T-helper 22 cell (primary cell): ENCODE measurements around the gene CHL1.

Source experiments
- DNase-seq: peaks from one replicate; pipeline ENCODE4 v3.0.0-alpha.2; 2020; ENCODE audit warnings: low read depth

The CHL1 gene, protein sequence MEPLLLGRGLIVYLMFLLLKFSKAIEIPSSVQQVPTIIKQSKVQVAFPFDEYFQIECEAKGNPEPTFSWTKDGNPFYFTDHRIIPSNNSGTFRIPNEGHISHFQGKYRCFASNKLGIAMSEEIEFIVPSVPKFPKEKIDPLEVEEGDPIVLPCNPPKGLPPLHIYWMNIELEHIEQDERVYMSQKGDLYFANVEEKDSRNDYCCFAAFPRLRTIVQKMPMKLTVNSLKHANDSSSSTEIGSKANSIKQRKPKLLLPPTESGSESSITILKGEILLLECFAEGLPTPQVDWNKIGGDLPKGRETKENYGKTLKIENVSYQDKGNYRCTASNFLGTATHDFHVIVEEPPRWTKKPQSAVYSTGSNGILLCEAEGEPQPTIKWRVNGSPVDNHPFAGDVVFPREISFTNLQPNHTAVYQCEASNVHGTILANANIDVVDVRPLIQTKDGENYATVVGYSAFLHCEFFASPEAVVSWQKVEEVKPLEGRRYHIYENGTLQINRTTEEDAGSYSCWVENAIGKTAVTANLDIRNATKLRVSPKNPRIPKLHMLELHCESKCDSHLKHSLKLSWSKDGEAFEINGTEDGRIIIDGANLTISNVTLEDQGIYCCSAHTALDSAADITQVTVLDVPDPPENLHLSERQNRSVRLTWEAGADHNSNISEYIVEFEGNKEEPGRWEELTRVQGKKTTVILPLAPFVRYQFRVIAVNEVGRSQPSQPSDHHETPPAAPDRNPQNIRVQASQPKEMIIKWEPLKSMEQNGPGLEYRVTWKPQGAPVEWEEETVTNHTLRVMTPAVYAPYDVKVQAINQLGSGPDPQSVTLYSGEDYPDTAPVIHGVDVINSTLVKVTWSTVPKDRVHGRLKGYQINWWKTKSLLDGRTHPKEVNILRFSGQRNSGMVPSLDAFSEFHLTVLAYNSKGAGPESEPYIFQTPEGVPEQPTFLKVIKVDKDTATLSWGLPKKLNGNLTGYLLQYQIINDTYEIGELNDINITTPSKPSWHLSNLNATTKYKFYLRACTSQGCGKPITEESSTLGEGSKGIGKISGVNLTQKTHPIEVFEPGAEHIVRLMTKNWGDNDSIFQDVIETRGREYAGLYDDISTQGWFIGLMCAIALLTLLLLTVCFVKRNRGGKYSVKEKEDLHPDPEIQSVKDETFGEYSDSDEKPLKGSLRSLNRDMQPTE (N-terminal part only)

DNA sequence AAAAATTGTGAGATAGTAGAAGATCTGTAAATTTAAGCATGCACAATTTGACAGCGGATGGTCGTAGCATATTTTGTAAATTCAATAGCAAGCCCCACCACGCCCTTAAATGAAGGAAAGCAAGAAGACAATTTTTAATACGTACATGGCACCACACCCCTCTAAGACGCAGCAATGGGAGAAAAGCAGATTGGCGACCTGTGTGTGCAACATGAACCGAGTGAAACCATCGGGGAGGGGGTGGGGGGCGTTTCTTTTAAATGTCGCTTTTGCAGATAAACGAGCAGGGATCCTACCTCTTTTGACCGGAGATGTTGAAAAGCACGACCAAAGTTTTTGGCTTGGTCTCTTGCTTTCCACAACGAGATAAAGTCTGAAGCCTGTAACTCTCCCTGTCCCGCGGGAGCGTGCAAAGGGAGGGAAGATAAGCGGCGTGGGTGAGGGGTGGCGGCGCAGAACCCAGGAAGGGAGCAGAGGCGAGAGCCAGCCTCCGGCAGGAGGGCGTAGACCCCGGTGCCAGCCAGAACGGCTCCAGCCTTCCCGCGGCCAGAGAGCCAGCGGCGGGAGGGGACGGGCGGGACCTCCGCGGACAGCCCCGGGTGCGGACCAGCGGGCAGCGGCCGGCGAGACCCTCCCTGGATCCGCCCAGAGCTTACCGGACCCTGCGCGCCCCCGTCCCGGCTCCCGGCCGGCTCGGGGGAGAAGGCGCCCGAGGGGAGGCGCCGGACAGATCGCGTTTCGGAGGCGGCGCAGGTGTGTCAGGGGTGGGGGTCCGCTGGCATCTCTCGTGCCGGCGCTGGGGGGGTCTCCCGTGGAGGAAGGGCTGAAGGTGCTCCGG is at the start of gene CHL1:
TSS of gene CHL1 (plus strand) at position 453 of the 838 bp plus-strand sequence. CDS start 123,014 bp downstream, outside the sequence.
- no peak for DNase-seq

DNA sequence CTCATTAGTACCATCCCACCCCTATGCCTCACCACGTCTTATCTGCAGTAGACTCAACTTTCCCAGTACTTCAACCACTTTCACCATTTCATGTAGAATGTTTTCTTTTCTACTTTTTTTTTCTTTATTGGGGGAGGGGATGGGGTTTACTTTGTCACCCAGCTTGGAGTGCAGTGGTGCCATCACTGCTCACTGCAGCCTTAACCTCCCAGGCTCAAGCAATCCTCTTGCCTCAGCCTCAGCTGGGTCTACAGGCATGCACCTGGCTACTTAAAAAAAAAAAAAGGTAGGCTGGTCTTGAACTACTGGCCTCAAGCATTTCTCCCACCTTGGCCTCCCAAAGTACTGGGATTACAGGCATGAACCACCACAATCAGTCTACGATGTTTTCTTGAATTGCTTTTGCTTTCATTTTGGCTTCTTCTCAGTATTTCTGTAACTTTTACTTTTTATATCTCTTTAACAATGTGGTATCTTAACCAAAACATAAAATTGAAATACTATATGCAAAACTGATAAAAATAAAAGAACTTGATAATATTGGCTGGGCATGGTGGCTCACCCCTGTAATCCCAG is 44.9 kb upstream of the CHL1 start:
- DNase-seq, result no peak

DNA sequence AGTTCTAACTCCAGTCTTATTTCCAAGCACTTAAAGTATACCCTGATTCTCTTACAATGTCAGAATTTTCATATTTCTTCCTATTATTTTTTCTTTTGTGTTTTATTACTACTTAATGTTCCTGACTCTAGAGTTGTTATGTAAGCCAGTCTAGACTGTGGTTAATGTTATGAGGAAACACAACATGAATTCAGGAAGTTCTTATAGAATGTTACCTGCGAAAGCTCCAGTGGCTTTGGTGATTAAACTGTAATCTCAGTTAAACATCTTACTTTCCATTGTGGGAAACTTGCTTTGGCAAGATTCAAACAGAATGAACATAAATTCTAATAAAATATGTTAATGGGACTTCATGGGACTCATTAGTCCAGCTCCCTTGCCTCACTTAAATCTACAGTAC is 36.6 kb upstream of the CHL1 start:
- no peak for DNase-seq

DNA sequence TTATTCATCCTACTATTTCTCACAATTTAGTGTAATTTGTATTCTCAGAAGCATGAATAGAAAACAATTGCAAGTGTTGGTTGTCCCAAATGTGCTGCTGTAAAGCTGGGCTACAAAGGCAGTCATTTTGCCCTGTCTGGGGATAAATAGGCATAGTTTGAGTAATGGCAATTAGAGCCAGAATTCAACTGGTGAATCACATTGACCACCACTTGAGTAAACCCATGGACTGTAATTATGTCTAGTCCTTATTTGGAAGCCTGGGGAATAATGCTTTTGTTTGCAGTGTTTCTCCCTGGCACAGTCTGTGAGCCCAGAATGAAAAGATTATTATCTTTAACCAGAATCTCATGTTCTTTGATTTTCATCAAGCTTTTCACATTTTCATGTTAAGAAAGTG is 30.5 kb upstream of the CHL1 start:
- DNase-seq, result no peak

DNA sequence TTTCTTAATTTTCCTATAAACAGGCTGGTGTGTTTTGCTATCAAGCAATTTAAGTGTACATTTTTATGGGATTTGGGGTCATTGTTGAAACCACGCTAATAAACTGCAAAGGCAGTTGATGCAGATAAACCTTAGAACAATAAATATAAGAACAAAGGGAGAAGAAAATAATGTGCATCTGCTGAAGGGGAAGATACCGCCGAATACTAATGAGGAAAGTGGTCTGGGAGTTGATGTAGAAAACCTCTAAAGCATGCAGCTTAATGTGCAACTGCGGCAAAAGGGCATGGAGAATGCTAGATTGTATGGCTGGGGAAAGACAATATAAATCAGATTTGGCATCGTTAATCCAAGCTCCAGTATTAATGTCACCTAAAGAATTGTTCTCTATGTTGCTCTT is 29.8 kb upstream of the CHL1 start:
- no peak for DNase-seq

DNA sequence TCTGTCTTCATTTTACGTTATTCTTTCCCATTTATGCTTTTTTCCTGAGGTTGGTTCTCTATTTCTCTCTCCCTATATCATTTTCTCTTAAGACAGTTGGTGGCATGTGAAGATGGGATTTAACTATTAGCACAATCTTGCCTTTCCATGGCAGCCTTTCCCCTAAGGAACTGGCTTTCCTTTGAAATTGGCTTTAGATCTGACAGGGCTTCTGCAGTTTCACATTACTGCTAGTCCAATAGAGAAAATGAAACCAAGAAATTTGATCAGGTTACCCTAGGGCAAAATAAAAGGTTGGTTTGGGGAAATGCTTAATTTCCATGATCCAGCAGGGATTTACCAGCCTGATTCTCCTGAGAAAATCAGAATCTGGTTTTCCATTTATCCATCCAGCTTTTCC is 22.7 kb upstream of the CHL1 start:
- DNase-seq, result no peak

DNA sequence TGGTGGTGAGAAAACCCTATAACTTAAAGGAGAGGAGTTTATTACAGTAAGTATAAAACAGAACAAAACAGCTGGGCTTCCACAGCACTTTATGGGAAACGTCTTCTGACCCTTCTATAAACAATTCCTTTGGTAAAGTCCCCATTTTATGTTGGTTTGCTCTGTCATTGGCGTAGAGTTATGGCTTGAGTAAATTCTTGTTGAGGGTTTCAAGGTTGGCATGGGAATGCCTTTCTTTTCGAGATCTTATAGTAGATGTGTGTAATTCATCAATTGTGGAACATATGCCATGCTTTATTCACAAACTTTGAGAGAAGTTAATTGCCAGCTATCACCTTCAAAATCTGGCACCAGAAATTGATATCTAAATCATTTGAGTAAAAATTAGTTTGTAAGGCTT is 11.6 kb upstream of the CHL1 start:
- DNase-seq, result no peak

DNA sequence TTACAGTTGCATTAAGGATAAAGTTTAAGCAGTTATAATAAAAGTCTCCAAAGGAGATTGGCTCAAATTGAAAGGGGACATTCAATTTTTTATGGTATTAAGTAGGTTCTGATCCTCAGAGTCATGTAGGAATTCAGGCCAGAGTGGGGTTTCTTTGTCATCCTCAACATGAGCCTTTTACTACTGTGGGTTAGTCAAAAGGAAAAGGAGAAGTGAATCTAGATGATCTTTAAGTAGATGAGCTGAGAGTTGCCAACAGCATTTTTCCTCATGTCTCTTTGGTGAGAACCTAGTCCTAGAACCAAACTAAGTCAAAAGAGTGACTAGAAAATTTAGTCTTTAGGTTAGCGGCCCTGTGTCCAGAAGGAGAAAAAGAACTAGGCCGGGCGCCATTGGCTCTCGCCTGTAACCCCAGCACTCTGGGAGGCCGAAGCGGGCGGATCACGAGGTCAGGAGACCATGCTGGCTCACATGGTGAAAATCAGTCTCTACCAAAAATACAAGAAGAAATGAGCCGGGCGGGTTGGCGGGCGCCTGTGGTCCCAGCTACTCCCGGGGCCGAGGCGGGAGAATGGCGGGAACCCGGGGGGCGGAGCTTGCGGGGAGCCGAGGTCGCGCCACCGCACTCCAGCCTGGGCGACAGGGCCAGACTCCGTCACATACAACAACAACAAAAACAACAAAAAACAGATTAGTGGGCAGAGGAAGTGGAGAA is 4.2 kb upstream of the CHL1 start:
- no peak for DNase-seq

DNA sequence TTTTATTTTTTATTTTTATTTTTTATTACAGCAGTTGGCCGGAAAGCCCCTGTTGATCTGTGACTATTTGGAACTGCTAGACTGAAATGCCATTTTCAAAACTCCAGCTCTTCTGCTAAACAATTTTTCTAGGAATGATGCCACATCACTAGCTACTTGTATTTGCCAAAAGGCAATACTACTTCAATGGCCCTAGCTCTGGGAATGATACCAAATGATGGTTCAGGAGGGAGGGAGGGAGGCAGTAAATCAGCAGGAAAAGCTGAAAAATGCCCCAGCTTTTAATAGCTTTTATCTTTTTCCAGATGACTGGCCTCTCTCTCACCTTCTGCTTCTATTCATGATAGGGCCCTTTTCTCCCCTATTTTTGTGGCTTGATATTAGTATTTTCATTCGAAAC is 2.6 kb upstream of the CHL1 start:
- no peak for DNase-seq

DNA sequence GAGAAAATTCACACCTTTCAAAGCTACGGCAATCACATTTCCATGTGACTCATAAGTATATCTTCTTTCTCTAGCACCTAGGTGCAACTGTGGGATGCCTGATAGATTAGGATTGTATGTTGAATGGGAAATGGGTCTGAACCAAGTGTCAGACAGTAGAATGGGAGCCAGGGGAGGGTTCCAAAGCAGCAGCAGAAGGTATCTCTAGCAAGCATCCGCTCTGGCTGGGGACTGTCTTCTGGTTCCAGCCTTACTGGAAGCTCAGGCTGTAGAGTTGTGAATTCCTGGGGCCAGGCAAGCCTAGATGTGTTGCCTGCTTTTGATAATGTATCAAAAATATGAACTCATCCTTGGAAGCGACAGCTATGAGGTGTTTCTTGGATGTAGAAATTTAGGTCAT is 2.1 kb upstream of the CHL1 start:
- no peak for DNase-seq

DNA sequence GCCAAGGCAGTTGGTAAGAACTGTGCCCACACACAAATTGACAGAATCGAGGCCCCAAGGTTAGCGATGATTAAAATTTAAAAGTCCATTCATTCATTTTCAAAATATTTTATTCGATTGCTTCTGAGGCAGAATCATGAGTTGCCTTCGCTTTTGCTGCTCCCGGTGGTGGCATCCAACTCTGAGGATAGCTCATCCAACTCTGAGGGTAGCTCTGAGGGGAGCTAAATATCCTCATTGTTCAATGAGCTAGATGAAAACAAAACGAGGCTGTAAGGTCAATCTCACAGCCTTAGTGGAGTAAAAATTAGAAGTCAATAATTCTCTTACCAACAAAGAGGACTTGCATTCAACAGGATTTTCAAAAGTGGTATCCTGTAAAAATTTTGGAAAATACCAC is 897 bp upstream of the CHL1 start:
- DNase-seq, result no peak

DNA sequence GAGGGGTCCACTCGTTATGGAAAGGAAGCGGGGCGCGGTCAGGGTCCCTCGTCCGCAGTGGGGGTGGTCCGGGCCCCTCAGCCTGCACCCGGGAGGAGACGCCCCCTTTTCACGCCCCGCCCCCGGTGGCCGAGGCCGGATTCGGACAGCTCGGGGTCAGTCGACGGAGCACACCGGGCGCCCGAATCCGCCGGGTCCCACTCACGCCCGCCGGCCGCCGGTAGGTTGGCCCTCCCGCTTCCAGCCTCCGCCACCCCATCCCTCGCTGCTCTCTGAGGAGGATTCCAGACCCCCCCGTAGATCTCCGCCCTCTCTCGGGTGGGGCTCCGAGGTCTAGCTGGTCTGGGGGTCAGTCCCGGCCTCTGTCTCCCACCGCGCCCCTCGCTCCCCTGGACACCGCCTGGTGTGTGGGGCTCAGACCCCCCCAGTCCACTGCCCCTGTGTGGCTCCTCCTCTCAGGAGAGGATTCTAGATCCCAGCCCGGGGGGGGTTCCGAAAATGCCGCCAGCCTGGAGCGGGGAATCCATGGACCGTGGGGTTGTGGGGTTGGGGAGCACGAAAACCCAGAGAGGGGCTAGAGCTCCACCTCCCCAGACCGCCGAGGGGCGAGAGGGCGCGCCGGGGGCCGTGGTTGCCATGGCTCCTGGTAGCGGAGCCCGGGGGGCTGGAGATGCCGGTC is 725 bp downstream of the CHL1 start:
- no peak for DNase-seq

DNA sequence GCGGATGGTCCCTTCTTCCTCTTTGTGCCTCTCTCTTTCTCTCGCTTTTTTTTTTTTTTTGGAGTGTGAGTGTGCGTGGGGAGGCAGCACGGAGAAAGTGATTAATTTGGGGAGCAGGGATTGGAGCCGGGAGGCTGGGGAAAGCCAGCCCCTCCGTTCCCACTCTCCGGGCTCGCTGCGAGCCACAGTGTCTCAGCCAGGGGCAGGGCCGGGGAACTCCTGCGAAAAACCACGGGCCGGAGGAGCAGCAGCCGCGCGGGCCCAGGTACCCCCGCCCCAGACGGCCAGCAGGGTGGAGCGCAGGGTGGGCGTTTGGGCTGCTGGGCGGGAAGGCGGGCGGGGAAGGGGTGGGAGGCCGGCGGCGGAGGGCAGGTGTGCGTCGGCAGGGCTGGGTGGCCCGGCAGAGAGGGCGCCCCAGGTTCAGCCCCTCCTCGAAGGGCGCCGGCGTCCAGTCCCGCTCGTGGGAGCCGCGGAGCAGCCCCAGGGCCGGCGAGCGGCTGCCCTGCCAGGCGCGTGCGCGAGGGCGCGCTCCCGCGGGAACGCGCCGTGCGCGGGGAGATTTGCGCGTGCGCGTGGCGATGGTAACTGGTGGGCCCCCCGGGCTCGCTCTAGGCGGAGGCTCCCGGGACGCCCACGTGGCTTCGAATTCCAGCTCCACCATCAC is 1.4 kb downstream of the CHL1 start:
- DNase-seq, result no peak

DNA sequence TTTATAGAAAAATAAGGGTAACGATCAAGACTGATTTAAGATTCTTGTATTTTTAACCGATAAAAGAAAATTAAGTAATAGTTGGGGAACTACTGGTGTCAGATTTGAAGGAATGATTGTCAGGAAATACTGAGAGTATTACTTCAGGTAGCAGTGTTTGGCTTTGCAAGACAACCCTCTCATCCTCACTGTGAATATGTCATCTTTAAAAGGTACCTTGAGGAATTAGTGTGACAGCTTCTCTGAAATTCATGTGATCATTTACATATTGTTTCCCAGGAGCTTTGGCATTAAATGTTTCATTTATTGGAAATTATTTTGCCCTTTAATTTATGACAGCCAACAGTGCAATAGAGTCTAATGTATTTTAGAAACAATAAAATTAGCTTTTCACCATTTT is 3.3 kb downstream of the CHL1 start:
- no peak for DNase-seq

DNA sequence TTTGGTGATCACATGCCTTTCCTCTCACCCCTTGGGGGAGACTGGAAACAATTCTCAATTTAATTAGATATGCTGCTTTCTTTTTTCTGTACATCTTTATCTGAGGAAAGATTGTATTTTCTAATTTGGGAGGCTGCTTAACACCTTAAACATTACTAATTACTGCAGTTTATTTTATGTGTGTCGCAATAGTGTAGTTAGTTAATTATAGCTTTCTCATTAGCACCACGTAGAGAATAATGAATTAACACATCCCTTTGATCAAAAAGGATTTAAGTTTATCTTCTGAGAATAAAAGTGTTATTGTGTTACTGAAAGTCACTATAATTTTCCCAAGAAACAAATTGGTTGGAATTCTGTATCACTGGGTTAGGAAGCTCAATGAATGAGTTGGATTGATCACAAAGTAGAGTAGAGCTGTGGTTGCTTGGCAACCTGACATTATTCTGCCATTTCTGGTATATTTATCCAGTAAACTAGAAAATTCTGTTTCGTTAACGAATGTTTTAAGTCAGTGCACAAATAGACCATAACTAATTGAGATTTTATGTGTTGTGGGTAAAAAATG is 4.3 kb downstream of the CHL1 start:
- no peak for DNase-seq

DNA sequence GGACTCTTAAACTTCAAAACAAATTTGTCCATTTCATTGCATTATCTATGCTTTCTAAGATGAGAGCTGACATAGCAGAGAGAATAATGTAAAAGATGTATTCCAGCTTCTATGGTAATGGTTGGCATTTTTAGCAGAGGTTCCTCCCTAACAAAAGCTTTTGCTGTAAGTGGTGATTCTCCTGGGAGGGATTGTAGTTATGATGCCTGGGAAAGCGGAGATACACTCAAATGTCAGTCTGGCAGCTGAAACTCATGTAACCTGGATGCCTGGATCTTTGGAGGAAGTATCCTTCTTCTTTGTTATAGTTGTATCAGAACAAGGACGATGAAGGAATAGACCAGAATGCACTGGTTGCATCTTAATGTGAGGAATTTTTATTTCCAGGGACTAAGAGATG is 7.5 kb downstream of the CHL1 start:
- DNase-seq, result no peak

DNA sequence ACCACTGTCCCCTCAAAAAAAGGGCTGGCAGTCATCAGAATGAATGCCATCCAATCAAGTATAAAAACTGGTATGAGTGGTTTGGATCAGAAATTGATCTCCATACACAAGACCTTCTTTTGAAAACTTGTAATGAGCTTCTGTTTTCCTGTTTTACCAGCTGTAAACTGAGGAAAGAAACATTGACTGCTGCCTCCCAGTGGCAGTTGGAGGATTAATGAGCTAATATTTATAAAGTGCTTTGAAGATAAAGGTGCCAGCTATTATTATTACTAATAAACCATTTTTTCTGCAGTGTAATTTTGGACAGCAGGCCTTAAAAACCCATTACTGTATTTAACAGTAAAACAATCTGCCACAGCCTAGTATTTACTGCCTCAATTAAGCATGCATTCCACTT is 11.4 kb downstream of the CHL1 start:
- no peak for DNase-seq

DNA sequence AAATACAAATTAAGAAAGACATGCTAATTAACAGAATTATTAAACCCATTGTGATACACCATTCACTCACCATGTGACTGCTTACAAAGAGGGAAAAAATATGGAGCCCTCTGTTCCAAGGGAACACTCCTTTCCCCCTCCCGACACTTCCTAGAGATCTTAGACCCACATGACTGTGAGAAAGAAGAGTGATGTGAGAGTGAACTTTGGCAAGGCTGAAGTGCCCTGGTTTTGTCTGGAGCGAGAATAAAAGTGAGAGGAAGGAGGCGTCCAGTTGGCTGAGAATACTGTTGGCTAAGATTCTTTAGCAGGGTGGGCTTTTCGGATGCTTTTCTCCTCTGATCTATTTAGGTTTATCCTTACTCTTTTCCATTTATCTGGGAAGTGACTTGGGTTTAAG is 14.1 kb downstream of the CHL1 start:
- no peak for DNase-seq

DNA sequence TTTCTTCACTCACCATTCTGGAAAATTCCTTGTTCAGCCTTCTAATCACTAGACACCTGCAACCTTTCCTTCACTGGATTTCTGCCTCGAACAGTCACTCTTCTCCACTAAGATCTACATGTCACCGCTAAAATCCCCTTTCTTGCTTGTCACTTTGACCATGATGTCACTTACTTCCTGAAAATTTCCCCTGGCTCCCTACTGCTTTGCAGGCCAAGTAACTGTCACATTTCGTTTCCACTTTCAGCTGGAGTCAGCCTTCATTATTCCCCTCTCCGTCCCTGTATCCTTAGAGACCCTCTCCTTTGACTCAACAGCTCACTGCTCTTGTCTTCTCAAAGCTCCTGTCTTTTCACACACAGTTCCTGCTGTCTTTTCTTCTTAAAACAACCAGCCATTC is 15.9 kb downstream of the CHL1 start:
- no peak for DNase-seq
